ENCODE measurements around the gene CSF1R.
A peak's percentile ranks its signal among the peaks of the same experiment; 100 is the strongest.

Gene CSF1R

DNA sequence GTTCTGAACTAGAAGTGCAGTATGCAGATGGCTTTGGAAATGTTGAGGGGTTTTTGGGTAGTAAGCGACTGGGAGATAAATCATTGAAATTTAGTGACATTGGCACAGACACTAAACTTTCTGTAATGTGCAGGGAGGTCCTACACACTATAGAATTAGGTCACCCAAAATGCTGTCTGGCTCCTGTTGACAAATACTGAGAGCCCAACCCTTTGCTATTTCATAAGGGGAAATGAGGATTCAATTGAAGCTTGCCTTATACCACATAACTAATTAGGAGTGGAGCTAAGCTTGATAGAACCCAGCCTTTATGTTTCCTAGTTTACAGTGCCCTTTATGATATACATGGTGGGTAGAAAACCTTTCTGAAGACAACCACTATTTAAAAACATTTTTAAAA, 63.2 kb downstream of the CSF1R start:
- DNase-seq (ENCODE audit: low read depth): no peak
- TF ChIP-seq, protein P1, sequence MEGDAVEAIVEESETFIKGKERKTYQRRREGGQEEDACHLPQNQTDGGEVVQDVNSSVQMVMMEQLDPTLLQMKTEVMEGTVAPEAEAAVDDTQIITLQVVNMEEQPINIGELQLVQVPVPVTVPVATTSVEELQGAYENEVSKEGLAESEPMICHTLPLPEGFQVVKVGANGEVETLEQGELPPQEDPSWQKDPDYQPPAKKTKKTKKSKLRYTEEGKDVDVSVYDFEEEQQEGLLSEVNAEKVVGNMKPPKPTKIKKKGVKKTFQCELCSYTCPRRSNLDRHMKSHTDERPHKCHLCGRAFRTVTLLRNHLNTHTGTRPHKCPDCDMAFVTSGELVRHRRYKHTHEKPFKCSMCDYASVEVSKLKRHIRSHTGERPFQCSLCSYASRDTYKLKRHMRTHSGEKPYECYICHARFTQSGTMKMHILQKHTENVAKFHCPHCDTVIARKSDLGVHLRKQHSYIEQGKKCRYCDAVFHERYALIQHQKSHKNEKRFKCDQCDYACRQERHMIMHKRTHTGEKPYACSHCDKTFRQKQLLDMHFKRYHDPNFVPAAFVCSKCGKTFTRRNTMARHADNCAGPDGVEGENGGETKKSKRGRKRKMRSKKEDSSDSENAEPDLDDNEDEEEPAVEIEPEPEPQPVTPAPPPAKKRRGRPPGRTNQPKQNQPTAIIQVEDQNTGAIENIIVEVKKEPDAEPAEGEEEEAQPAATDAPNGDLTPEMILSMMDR (IDR thresholded peaks at IDR 0.05; ENCODE audit: low read length, missing control alignments): no peak
- H3K4me3 ChIP-seq (replicated peaks; ENCODE audit: low read depth, low read length): no peak overlapping the region

DNA sequence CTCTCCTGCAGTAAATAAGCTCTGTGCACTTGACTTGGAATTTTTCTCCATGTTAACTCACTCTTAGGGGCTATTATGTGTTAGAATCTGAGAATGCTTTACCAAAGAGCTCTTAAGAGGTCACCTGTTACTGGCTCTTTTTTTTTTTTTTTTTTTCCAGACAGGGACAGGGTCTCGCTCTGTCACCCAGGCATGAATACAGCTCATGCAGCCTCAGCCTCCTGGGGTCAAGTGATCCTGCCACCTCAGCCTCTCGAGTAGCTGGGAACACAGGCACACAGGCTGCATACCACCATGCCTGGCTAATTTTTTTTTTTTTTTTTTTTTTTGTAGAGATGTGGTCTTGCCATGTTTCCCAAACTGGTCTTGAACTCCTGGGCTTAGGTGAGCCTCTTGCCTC, 63.7 kb downstream of the CSF1R start:
- no peak overlapping the region for H3K4me3 ChIP-seq (replicated peaks; ENCODE audit: low read depth, low read length)
- no peak for DNase-seq (ENCODE audit: low read depth)
- TF ChIP-seq, protein P1 (IDR thresholded peaks at IDR 0.05; ENCODE audit: low read length, missing control alignments): no peak

DNA sequence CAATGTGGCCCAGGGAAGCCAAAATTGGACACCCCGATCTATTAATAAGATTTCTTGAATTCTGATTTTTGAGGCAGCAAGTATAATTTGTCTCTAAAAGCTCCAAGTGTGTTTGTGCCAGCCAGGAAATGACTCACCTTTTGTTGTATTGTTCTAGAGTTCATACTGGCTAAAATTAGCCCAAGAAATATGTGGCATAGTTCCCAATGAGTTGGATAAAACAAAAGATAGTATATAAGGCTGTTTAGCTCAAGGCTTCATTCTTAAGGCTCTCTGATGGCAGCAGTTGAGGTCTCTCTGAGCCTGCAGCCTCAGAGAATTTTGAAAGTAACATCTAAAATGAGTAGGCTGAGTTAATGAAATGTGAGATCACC, 64.2 kb downstream of the CSF1R start:
- H3K4me3 ChIP-seq (replicated peaks; ENCODE audit: low read depth, low read length): no peak overlapping the region
- DNase-seq (ENCODE audit: low read depth): peak; percentile 96
- TF ChIP-seq, protein P1 (IDR thresholded peaks at IDR 0.05; ENCODE audit: low read length, missing control alignments): no peak

DNA sequence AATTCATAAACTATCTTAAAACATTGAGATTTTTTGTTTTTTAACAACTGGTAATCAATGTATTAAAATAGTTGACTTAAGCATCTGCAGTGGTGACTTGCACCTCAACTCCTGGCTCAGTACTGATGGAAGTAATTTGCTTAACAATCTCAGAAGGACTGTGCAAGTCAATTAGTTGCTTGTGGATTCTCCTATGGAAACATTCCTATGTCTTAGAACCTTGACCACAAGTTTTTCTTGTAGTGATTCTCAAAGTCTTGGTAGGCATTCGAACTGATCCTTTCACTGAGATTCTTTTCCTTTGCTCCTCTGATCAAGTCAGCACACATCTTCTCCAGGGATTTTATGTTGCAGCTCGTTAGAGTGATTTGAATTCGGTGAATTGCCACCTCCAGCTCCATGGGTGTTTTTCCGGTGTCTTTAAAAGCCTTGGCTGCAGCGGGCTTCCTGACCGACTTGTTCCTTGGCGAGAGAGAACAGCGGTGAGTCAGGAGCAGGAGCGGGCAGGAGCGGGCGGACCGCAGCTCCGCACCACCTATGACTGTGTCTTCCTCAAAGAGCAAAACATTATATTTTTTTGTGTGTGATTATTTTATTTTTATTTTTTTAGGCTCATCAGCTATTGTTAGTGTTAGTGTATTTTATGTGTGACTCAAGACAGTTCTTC, 64.7 kb downstream of the CSF1R start:
- TF ChIP-seq, protein P1 (IDR thresholded peaks at IDR 0.05; ENCODE audit: low read length, missing control alignments): no peak
- H3K4me3 ChIP-seq (replicated peaks; ENCODE audit: low read depth, low read length): no peak overlapping the region
- peak; percentile 73 for DNase-seq (ENCODE audit: low read depth)

DNA sequence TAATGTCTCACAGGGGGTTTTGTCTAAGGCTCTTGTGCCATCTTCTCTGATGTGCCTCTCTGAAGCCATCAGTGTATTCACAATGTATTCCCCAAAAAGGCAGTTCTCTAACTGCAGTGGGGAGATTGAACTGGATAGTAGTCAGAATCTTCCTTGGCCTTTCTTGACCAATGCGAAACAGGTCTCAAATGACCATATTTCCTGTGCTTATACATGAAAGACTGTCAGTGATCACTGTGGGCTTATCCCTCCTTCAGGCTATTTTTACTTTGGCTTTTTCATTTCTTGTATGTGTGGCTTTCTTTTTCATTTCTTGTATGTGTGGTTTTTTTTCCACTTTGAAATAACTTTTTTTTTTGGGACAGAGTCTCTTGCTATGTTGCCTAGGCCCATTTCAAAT, 66.1 kb downstream of the CSF1R start:
- TF ChIP-seq, protein P1 (IDR thresholded peaks at IDR 0.05; ENCODE audit: low read length, missing control alignments): no peak

DNA sequence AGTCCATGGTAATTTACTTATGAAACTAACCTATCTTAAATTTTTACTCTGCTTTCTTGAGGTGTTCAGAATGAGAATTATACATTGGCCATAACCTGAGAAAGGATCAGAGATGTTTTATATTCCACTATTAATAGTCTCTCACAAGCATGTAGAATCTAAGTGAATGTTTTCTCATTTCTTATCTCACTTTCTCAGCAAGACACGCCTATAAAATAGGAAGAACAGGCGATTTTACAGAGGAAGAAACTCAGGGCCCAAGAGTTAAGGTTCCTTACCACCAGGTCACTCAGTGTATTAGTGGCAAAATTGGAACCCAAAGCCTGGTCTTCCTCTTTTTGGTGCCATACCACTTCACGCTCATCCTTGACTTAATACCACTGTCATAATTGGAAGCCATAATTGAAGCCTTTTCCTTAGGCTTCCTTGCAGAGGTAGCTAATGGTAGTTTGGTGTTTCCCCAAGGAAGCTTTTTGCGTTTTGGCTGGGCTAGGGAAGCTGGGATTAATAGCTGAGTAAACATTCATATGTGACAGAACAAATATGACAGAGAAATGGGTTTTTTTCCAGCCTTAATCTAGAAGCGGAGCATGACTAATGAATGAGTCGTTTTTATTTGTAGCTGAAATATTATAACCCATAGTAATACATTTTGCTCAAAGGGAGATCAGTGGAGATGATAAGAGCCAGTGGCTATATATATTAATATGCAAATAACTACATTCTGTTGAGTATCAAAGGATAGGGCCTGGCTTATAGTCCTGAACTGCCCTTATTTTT, 68.9 kb downstream of the CSF1R start:
- H3K4me3 ChIP-seq (replicated peaks; ENCODE audit: low read depth, low read length): no peak overlapping the region
- TF ChIP-seq, protein P1 (IDR thresholded peaks at IDR 0.05; ENCODE audit: low read length, missing control alignments): no peak
- DNase-seq (ENCODE audit: low read depth): peak; percentile 32

More for the DNA sequence above, 66.1 kb downstream of the CSF1R start:
- no peak for DNase-seq (ENCODE audit: low read depth)
- no peak overlapping the region for H3K4me3 ChIP-seq (replicated peaks; ENCODE audit: low read depth, low read length)

Data from fibroblast of pulmonary artery (primary cell).